ENCODE results near the gene ZBTB4.

ZBTB4 gene

DNA sequence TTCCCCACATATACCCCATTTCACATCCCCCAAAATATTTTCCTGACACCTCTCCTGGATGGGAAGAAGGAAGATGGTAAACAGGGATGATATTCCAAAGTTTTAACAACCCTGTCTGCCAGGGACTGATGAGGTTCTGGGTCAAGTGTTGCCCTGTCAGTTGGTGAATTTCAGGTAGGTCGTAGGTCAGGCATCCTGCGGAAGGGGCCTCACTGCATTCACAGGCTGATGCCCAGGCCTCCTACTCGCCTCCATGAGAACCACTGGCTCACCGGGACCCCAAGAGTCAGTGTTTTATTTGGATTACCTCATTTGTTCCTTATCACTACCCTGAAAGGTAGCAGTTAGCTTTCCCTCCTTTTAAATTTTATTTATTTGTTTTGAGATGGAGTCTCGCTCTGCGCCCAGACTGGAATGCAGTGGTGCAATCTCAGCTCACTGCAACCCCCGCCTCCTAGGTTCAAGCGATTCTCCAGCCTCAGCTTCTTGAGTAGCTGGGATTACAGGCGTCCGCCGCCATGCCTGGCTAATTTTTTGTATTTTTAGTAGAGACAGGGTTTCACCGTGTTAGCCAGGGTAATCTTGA is 10.5 kb downstream of the ZBTB4 start:
- no peaks in the 10 kb centered on the region for H3K4me1 ChIP-seq (ENCODE audit: low read depth, poor library complexity, severe bottlenecking)
- no peak overlapping the region for H3K4me2 ChIP-seq
- H3K27ac ChIP-seq, result no peak overlapping the region

DNA sequence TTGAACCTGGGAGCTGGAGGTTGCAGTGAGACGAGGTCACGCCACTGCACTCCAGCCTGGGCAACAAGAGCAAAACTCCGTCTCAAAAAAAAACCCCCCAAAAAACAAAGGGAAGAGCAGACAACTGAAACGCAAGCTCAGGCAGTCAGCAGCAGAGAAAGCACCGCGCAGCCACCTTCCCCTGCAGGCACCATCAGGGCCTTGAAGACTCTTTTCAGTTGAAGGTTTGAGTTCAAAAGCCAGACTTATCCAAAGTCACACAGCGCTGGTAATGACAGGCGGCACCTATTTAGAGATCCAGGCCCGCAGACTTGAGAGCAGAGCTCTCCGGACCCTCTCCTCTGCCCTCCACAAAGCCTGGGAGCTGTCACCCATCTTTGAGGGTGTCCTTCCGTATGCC is 11.1 kb downstream of the ZBTB4 start:
- Histone ChIP-seq H3K36me3 (ENCODE audit: insufficient read depth) (no peaks in the 10 kb centered on the region), H3K27ac (no peak overlapping the region)

More for the DNA sequence above, 10.5 kb downstream of the ZBTB4 start:
- Histone ChIP-seq H3K4me3 (IDR thresholded peaks at IDR 0.05; ENCODE audit: insufficient read depth, low read depth, low read length) (no peak overlapping the region), H3K36me3 (ENCODE audit: insufficient read depth) (no peaks in the 10 kb centered on the region), H3K9ac (no peak overlapping the region), H2AFZ (ENCODE audit: low read depth) (no peak overlapping the region), H3K79me2 (ENCODE audit: insufficient read depth, low read depth) (no peaks in the 10 kb centered on the region), H4K20me1 (ENCODE audit: insufficient read depth) (no peaks in the 10 kb centered on the region), H3K27me3 (ENCODE audit: insufficient read depth, low read depth) (no peaks in the 10 kb centered on the region)
- TF ChIP-seq, protein P1, sequence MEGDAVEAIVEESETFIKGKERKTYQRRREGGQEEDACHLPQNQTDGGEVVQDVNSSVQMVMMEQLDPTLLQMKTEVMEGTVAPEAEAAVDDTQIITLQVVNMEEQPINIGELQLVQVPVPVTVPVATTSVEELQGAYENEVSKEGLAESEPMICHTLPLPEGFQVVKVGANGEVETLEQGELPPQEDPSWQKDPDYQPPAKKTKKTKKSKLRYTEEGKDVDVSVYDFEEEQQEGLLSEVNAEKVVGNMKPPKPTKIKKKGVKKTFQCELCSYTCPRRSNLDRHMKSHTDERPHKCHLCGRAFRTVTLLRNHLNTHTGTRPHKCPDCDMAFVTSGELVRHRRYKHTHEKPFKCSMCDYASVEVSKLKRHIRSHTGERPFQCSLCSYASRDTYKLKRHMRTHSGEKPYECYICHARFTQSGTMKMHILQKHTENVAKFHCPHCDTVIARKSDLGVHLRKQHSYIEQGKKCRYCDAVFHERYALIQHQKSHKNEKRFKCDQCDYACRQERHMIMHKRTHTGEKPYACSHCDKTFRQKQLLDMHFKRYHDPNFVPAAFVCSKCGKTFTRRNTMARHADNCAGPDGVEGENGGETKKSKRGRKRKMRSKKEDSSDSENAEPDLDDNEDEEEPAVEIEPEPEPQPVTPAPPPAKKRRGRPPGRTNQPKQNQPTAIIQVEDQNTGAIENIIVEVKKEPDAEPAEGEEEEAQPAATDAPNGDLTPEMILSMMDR (conservative IDR thresholded peaks at IDR 0.05; ENCODE audit: low read depth, low read length), result no peak

DNA sequence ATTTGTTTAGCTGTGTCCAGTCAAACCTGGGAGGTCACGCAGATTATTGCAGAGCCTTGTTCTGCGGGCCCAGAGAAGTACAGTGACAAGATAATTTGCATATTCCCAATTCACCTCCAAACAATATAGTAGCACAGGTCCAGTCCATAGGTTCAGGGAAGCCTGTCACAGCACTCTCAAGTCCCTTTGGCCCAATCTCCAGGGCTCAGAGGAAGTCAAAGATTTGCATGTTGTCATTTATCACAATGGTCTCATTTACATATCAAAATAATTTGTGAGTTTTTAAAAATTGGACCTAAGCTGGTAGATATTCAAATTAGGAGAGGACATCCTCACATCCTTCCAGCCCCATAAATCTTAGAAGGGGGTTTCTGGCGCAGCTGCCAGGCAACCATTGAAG is 11.9 kb downstream of the ZBTB4 start:
- no peaks in the 10 kb centered on the region for H3K27me3 ChIP-seq (ENCODE audit: insufficient read depth, low read depth)
- H3K4me1 ChIP-seq (ENCODE audit: low read depth, poor library complexity, severe bottlenecking), result no peaks in the 10 kb centered on the region
- no peaks in the 10 kb centered on the region for H4K20me1 ChIP-seq (ENCODE audit: insufficient read depth)
- no peaks in the 10 kb centered on the region for H3K79me2 ChIP-seq (ENCODE audit: insufficient read depth, low read depth)
- H3K27ac ChIP-seq, result no peak overlapping the region
- no peak overlapping the region for H3K4me2 ChIP-seq
- H3K36me3 ChIP-seq (ENCODE audit: insufficient read depth), result no peaks in the 10 kb centered on the region
- TF ChIP-seq, protein P1 (conservative IDR thresholded peaks at IDR 0.05; ENCODE audit: low read depth, low read length), result no peak
- no peak overlapping the region for H2AFZ ChIP-seq (ENCODE audit: low read depth)
- H3K9ac ChIP-seq, result no peak overlapping the region
- no peak overlapping the region for H3K4me3 ChIP-seq (IDR thresholded peaks at IDR 0.05; ENCODE audit: insufficient read depth, low read depth, low read length)

More for the DNA sequence above, 11.1 kb downstream of the ZBTB4 start:
- no peaks in the 10 kb centered on the region for H4K20me1 ChIP-seq (ENCODE audit: insufficient read depth)
- no peaks in the 10 kb centered on the region for H3K27me3 ChIP-seq (ENCODE audit: insufficient read depth, low read depth)
- H3K4me2 ChIP-seq, result no peak overlapping the region
- H2AFZ ChIP-seq (ENCODE audit: low read depth), result no peak overlapping the region
- no peaks in the 10 kb centered on the region for H3K79me2 ChIP-seq (ENCODE audit: insufficient read depth, low read depth)
- H3K9ac ChIP-seq, result no peak overlapping the region
- TF ChIP-seq, protein P1 (conservative IDR thresholded peaks at IDR 0.05; ENCODE audit: low read depth, low read length), result no peak
- H3K4me1 ChIP-seq (ENCODE audit: low read depth, poor library complexity, severe bottlenecking), result no peaks in the 10 kb centered on the region
- no peak overlapping the region for H3K4me3 ChIP-seq (IDR thresholded peaks at IDR 0.05; ENCODE audit: insufficient read depth, low read depth, low read length)

DNA sequence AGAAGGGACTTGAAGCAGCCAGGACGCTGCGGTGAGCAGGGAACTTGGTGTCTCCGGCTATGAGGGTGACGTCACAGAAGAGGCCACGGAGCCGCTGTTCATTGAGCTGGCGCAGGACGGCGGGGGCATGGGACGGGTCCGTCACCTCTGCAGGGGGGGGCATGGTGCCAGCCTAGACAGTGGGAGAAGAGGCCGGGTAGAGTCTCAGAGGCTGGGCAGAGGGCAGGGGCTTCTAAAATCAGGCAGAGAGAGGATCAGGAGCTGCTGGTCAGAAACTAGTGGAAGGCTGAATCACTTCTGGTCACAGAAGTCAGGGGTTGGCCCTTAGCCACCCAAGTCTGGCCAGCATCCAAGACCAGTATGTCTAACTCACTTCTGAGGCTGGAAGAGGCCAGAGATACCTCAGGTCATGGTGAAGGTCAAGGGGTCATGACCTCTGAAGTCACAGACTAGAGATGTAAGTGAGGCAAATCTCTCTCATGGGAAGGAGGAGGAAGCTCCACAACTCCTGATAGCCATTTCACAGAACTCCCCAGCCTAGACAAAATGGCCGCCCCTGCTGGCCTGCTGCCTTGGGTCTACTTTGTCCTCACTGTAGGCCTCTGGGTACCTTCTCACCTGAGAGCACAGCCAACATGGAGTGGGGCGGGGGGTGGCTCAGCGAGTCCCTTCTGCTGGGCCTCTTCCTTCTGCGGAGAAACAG is 12.6 kb downstream of the ZBTB4 start:
- H3K9ac ChIP-seq, result no peak overlapping the region
- no peak overlapping the region for H3K4me2 ChIP-seq
- H3K4me3 ChIP-seq (IDR thresholded peaks at IDR 0.05; ENCODE audit: insufficient read depth, low read depth, low read length), result no peak overlapping the region
- H3K27me3 ChIP-seq (ENCODE audit: insufficient read depth, low read depth), result no peaks in the 10 kb centered on the region
- no peaks in the 10 kb centered on the region for H3K79me2 ChIP-seq (ENCODE audit: insufficient read depth, low read depth)
- no peak overlapping the region for H2AFZ ChIP-seq (ENCODE audit: low read depth)
- no peaks in the 10 kb centered on the region for H4K20me1 ChIP-seq (ENCODE audit: insufficient read depth)
- H3K36me3 ChIP-seq (ENCODE audit: insufficient read depth), result no peaks in the 10 kb centered on the region
- no peak overlapping the region for H3K27ac ChIP-seq
- TF ChIP-seq, protein P1 (conservative IDR thresholded peaks at IDR 0.05; ENCODE audit: low read depth, low read length), result no peak
- no peaks in the 10 kb centered on the region for H3K4me1 ChIP-seq (ENCODE audit: low read depth, poor library complexity, severe bottlenecking)

Measured in KMS-11 (cell line).